ENCODE results near the gene PDGFA. TPM values are rescaled to one million over a fixed set of nuclear protein-coding genes. Genes with fewer than 3 reads are reported as not detected.

The PDGFA gene
- total RNA-seq, 2 experiments from 2014 or later, result 5.2 to 5.3 TPM

DNA sequence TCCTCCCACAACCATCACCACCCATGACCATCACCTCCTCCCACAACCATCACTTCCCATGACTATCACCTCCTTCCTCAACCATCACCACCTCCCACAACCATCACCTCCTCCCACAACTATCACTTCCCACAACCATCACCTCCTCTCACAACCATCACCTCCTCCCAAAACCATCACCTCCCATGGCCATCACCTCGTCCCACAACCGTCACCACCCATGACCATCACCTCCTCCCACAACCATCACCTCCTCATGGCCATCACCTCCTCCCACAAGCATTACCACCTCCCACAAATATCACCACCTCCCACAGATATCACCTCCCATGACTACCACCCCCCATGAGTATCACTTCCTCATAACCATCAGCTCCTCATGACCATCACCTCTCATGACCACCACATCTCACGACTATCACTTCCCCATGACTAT is 52.2 kb downstream of the PDGFA start:
- peak; percentile 4 for DNase-seq
- ChIA-PET POLR2A (no interaction called here), CTCF (no interaction called here)
- H3K27me3 Mint-ChIP-seq, result no peaks in the 10 kb centered on the region
- H3K36me3 Mint-ChIP-seq (ENCODE audit: low read depth), result no peaks in the 10 kb centered on the region
- no peak for ATAC-seq
- no peak overlapping the region for H3K27ac Mint-ChIP-seq
- H3K4me3 Mint-ChIP-seq, result no peak overlapping the region
- intact Hi-C loops (cut with DNase I, micrococcal nuclease), result no loop called here
- peaks cover 9% of the 10 kb centered on the region for H3K9me3 Mint-ChIP-seq (ENCODE audit: low read depth)
- H3K4me1 Mint-ChIP-seq, result peaks cover 11% of the 10 kb centered on the region

GRCh38 chr7:466465-467191 is 53.0 kb downstream of the PDGFA start:
- Mint-ChIP-seq H3K27me3 (no peaks in the 10 kb centered on the region), H3K9me3 (ENCODE audit: low read depth) (peaks cover 9% of the 10 kb centered on the region), H3K36me3 (ENCODE audit: low read depth) (no peaks in the 10 kb centered on the region), H3K4me1 (peaks cover 10% of the 10 kb centered on the region), H3K27ac (no peak overlapping the region), H3K4me3 (no peak overlapping the region)
- no peak for ATAC-seq
- ChIA-PET CTCF (no interaction called here), POLR2A (no interaction called here)
- DNase-seq, result peak; percentile 3
- intact Hi-C loops (cut with DNase I, micrococcal nuclease), result no loop called here

DNA sequence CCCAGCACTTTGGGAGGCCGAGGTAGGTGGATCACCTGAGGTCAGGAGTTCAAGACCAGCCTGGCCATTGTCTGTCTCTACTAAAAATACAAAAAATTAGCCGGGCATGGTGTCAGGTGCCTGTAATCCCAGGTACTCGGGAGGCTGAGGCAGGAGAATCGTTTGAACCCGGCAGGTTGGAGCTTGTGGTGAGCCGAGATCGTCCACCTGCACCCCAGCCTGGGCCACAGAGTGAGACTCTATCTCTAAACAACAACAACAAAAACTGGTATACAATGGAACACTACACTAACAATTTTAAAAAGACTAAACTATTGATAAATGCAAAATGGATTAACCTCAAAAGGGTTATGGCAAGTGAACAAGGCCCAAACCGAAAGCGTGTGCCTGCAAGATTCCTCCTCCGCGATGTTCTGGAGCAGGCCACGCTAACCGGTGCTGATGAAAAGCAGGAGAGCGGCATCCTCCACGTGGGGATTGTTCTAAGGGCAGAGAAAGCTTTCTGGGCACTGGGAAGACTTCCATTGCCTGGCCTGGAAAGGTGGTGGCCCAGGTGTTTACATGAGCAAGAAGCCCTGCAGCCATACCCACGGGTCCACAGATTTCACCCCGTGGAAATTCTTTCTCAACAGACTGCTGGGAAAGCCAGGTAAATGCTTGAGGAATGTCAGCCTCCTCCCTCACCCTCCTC is 53.8 kb downstream of the PDGFA start:
- ChIA-PET CTCF (no interaction called here), POLR2A (no interaction called here)
- Mint-ChIP-seq H3K36me3 (ENCODE audit: low read depth) (no peaks in the 10 kb centered on the region), H3K27me3 (no peaks in the 10 kb centered on the region), H3K9me3 (ENCODE audit: low read depth) (peaks cover 9% of the 10 kb centered on the region), H3K4me1 (peaks cover 10% of the 10 kb centered on the region), H3K4me3 (no peak overlapping the region), H3K27ac (no peak overlapping the region)
- intact Hi-C loops (cut with DNase I, micrococcal nuclease), result no loop called here
- ATAC-seq, result no peak
- DNase-seq, result peak; percentile 5

DNA sequence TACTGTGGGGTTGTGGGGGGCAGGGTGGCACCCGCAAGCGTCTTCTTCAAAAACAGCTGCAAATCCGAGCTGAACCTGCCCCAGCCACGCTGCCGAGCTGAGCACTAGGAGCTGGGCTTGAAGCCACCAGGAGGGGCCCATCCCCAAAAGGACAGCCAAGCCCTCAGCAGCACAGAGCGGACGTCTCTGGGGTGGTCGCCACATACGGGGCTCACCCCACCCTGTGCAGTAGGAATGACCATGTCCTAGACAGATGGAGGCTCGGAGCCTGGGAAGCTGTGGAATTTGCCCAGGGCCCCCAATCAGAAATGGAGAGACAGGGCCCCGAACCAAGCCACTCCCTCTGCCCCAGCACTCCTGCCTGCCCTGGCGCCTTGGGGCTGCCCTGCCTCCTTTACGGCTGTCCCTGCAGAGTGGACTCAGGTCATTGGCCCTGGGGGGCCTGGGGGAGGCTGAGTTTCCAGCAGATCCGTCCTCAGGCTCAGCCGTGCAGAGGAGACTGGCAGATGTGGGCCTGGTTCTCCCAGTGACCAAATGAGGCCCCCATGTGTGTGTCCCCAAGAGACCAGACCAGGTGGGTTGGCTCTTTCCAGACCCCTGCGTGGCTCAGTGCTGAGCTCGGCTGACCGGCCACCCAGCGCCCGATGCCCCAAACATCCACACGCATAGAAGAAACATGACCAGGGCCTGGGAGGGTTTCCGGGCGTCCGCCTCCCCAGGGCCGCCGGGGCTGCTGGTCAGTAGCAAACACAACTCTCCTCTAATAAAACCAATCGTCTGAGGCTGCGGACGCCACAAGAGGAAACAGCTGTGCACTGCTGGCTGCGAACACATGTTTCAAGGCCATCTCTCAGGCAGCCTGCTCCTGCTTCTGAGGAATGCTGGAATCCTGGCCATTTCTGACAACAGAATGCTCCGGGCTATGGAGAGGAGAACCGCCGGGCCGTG is 54.9 kb downstream of the PDGFA start:
- Mint-ChIP-seq H3K4me1 (peaks cover 10% of the 10 kb centered on the region), H3K36me3 (ENCODE audit: low read depth) (no peaks in the 10 kb centered on the region), H3K9me3 (ENCODE audit: low read depth) (peaks cover 9% of the 10 kb centered on the region), H3K4me3 (no peak overlapping the region), H3K27ac (no peak overlapping the region), H3K27me3 (no peaks in the 10 kb centered on the region)
- CTCF ChIA-PET, result interaction anchor here (0.6 kb wide), 2 partner anchors 313 to 329 kb away, joined by 3 to 4 read pairs; no protein-coding TSS in a partner anchor
- DNase-seq (peak; percentile 4), ATAC-seq (no peak)
- intact Hi-C loops (cut with DNase I, micrococcal nuclease), result no loop called here
- POLR2A ChIA-PET, result no interaction called here

DNA sequence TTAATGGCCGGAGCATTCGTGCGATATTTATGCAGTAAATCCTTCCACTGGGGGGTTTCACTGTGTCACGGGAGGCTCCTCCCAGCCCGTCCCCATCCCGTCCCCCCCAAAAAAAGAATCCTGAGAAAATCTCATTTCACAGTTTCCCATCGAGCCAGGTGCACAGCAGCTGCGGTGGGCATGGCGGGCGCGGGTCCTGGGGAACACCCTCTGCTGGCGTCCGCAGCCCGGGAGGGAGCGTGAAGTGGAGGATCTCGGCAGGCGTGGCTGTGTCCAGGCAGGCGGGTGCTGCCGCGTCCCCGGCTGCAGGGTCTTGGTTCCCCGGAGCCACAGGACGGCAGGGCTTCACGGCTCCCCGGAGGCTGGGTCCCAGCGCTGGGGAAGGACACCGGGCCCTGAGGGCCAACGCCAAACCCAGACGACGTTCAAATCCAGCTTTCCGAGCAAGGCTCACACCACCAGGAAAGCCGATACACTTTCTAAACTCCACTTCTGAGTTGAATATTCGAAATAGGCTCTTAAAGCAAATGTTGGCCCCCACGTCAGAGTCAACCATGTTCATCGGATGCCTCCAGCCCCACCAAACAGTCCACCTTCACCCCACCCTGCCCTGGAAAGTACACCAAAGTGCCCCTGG is 55.7 kb downstream of the PDGFA start:
- CTCF ChIA-PET, result interaction anchor here (0.6 kb wide), 1 partner anchor 330 kb away, joined by 4 read pairs; no protein-coding TSS in a partner anchor
- no peak overlapping the region for H3K4me3 Mint-ChIP-seq
- no peak for DNase-seq

DNA sequence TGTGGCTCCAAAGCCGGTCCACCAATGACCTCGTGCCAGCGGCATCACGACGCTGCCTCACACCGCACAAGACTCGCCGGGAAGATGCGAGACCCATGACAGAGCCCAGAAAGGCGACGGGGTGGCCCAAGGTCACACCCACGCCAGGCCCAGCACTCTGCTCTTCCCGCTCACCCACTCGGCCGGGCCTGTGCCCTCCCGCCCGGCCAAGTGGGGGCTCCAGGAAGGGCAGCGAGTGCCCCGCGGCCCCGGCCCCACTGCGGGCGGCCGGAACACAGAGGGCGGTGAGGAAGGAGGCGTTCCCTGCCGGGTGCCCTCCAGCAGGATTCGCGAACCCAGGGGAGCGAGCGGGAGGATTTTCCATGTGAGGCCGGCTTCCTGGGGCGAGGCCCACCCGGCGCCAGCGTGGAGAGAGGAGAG is 56.3 kb downstream of the PDGFA start:
- Mint-ChIP-seq H3K36me3 (ENCODE audit: low read depth) (no peaks in the 10 kb centered on the region), H3K27ac (no peak overlapping the region), H3K27me3 (no peaks in the 10 kb centered on the region), H3K4me3 (no peak overlapping the region), H3K4me1 (peaks cover 4% of the 10 kb centered on the region), H3K9me3 (ENCODE audit: low read depth) (peaks cover 9% of the 10 kb centered on the region)
- intact Hi-C loops (cut with DNase I, micrococcal nuclease), result no loop called here
- POLR2A ChIA-PET, result no interaction called here
- DNase-seq (no peak), ATAC-seq (no peak)
- CTCF ChIA-PET, result no interaction called here

More for the DNA sequence above, 55.7 kb downstream of the PDGFA start:
- H3K27me3 Mint-ChIP-seq, result no peaks in the 10 kb centered on the region
- POLR2A ChIA-PET, result no interaction called here
- no peaks in the 10 kb centered on the region for H3K36me3 Mint-ChIP-seq (ENCODE audit: low read depth)
- H3K27ac Mint-ChIP-seq, result no peak overlapping the region
- intact Hi-C loops (cut with DNase I, micrococcal nuclease), result no loop called here
- peaks cover 9% of the 10 kb centered on the region for H3K9me3 Mint-ChIP-seq (ENCODE audit: low read depth)
- ATAC-seq, result no peak
- H3K4me1 Mint-ChIP-seq, result peaks cover 8% of the 10 kb centered on the region

- Mint-ChIP-seq H3K27me3 (no peaks in the 10 kb centered on the region), H3K9me3 (ENCODE audit: low read depth) (peaks cover 2% of the 10 kb centered on the region), H3K4me3 (no peak overlapping the region), H3K4me1 (no peaks in the 10 kb centered on the region), H3K36me3 (ENCODE audit: low read depth) (no peaks in the 10 kb centered on the region), H3K27ac (no peak overlapping the region)
- DNase-seq, result no peak
- ChIA-PET POLR2A (no interaction called here), CTCF (no interaction called here)
- intact Hi-C loops (cut with DNase I, micrococcal nuclease), result no loop called here
- no peak for ATAC-seq
These were observed 57.2 kb downstream of the PDGFA start for GRCh38 chr7:462173-463103.

- DNase-seq, result no peak
- intact Hi-C loops (cut with DNase I, micrococcal nuclease), result no loop called here
- Mint-ChIP-seq H3K27me3 (no peaks in the 10 kb centered on the region), H3K4me3 (no peak overlapping the region), H3K27ac (no peak overlapping the region), H3K9me3 (ENCODE audit: low read depth) (no peaks in the 10 kb centered on the region), H3K4me1 (no peaks in the 10 kb centered on the region), H3K36me3 (ENCODE audit: low read depth) (no peaks in the 10 kb centered on the region)
- no peak for ATAC-seq
- ChIA-PET POLR2A (no interaction called here), CTCF (no interaction called here)
These were observed 58.0 kb downstream of the PDGFA start for GRCh38 chr7:461453-462172.

DNA sequence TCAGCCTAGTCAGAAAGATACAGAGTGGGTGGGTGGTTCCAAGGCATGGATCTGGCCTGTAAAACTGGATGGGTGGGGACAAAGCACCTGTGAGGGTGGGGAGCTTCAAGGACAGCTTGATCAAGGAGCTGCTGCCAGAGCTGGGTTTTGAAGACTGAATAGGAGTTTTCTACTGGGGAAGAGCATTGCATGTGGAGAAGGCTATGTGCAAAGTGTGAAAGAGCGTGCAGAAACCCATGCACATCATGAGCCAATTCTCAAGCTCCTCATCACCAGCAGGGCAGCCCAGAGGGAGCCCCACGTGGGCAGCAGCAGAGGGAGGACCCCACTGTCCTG is 58.6 kb downstream of the PDGFA start:
- ChIA-PET CTCF (no interaction called here), POLR2A (no interaction called here)
- Mint-ChIP-seq H3K27me3 (no peaks in the 10 kb centered on the region), H3K36me3 (ENCODE audit: low read depth) (no peaks in the 10 kb centered on the region), H3K4me1 (no peaks in the 10 kb centered on the region), H3K9me3 (ENCODE audit: low read depth) (no peaks in the 10 kb centered on the region), H3K4me3 (no peak overlapping the region), H3K27ac (no peak overlapping the region)
- ATAC-seq, result no peak
- intact Hi-C loops (cut with DNase I, micrococcal nuclease), result no loop called here
- no peak for DNase-seq

- intact Hi-C loops (cut with DNase I, micrococcal nuclease), result no loop called here
- no peaks in the 10 kb centered on the region for H3K4me1 Mint-ChIP-seq
- H3K27ac Mint-ChIP-seq, result no peak overlapping the region
- no peak overlapping the region for H3K4me3 Mint-ChIP-seq
- no peaks in the 10 kb centered on the region for H3K36me3 Mint-ChIP-seq (ENCODE audit: low read depth)
- no peak for ATAC-seq
- H3K9me3 Mint-ChIP-seq (ENCODE audit: low read depth), result no peaks in the 10 kb centered on the region
- CTCF ChIA-PET, result interaction anchor here (0.7 to 0.8 kb wide), 2 partner anchors 76 to 370 kb away, joined by 3 read pairs; no protein-coding TSS in a partner anchor
- no peaks in the 10 kb centered on the region for H3K27me3 Mint-ChIP-seq
- no peak for DNase-seq
- POLR2A ChIA-PET, result no interaction called here
These were observed 59.1 kb downstream of the PDGFA start for GRCh38 chr7:460374-461116.
